NCI-H526 (cell line): ENCODE results near the gene OR8G1.
"Not testable (repeated sequence)": the region's sequence is repeated elsewhere in the genome, so short reads cannot be mapped to it uniquely, and the experiment has no call there.

Source experiments
- DNase-seq, 2 experiments: peaks; one replicate each; lab custom pipeline; 2025; lab: John Stamatoyannopoulos, UW

Gene OR8G1

GRCh38 chr11:124238512-124238911, 2.4 kb upstream of the OR8G1 start:
- no peak for DNase-seq

- DNase-seq = not testable (repeated sequence)
These were observed 9.0 kb downstream of the OR8G1 start for GRCh38 chr11:124249869-124250268.

GRCh38 chr11:124256076-124256475, 15.2 kb downstream of the OR8G1 start, which contains the start of gene OR8G5:
Gene OR8G5 (plus strand): TSS chr11:124256376. CDS start chr11:124264932, 8,556 bp downstream.
- no peak for DNase-seq

- DNase-seq = not testable (repeated sequence)
These were observed 24.1 kb downstream of the OR8G1 start for GRCh38 chr11:124265041-124265440.

- DNase-seq = not testable (repeated sequence)
These were observed 30.0 kb downstream of the OR8G1 start for GRCh38 chr11:124270886-124271285.

GRCh38 chr11:124274000-124274399, 33.1 kb downstream of the OR8G1 start:
- DNase-seq = no peak

GRCh38 chr11:124276081-124276480, 35.2 kb downstream of the OR8G1 start:
- DNase-seq = no peak

- DNase-seq = no peak
These were observed 36.3 kb downstream of the OR8G1 start for GRCh38 chr11:124277207-124277606.

- peak; percentile 31 to 59 for DNase-seq
These were observed 36.9 kb downstream of the OR8G1 start for GRCh38 chr11:124277804-124278203.

- DNase-seq = no peak
These were observed 37.4 kb downstream of the OR8G1 start for GRCh38 chr11:124278261-124278660.

GRCh38 chr11:124285610-124286344, 44.9 kb downstream of the OR8G1 start:
- peak; percentile 99 to 100 for DNase-seq

GRCh38 chr11:124294687-124295086, 53.8 kb downstream of the OR8G1 start:
- no peak for DNase-seq

GRCh38 chr11:124296016-124296415, 55.1 kb downstream of the OR8G1 start:
- no peak for DNase-seq

- DNase-seq = no peak
These were observed 57.0 kb downstream of the OR8G1 start for GRCh38 chr11:124297921-124298320.

GRCh38 chr11:124301548-124301947, 60.7 kb downstream of the OR8G1 start:
- no peak for DNase-seq

- DNase-seq = no peak
These were observed 61.6 kb downstream of the OR8G1 start for GRCh38 chr11:124302347-124303125.
